IPS-20b (cell line): Measurements from ENCODE around the gene GAL3ST2.

Source experiments
- H3K27ac ChIP-seq: one replicate; pipeline ENCODE4 v1.5.1; 2013; ENCODE audit warnings: low read length
- H3K27me3 ChIP-seq: 2 replicates; pipeline ENCODE4 v1.6.1; 2013; ENCODE audit warnings: mild to moderate bottlenecking, low read length, inconsistent platforms; ENCODE audit not compliant: insufficient read depth
- H3K36me3 ChIP-seq: 2 replicates; pipeline ENCODE4 v1.6.1; 2013; ENCODE audit warnings: low read depth, mild to moderate bottlenecking, inconsistent platforms, low read length, moderate library complexity; ENCODE audit not compliant: insufficient read depth
- H3K4me1 ChIP-seq: 2 replicates; pipeline ENCODE4 v1.6.1; 2013; ENCODE audit warnings: mild to moderate bottlenecking, control low read depth, inconsistent platforms, low read length, moderate library complexity; ENCODE audit not compliant: insufficient read depth
- H3K4me3 ChIP-seq: 2 replicates; pipeline ENCODE4 v1.5.1; 2013; ENCODE audit warnings: mild to moderate bottlenecking, low read length, inconsistent platforms
- H3K9ac ChIP-seq: 2 replicates; pipeline ENCODE4 v1.6.1; 2013; ENCODE audit warnings: low read depth, mild to moderate bottlenecking, inconsistent platforms, low read length, moderate library complexity
- H3K9me3 ChIP-seq: 2 replicates; pipeline ENCODE4 v1.6.1; 2013; ENCODE audit warnings: mild to moderate bottlenecking, low read depth, low read length, inconsistent platforms; ENCODE audit not compliant: insufficient read depth

GAL3ST2 gene

DNA sequence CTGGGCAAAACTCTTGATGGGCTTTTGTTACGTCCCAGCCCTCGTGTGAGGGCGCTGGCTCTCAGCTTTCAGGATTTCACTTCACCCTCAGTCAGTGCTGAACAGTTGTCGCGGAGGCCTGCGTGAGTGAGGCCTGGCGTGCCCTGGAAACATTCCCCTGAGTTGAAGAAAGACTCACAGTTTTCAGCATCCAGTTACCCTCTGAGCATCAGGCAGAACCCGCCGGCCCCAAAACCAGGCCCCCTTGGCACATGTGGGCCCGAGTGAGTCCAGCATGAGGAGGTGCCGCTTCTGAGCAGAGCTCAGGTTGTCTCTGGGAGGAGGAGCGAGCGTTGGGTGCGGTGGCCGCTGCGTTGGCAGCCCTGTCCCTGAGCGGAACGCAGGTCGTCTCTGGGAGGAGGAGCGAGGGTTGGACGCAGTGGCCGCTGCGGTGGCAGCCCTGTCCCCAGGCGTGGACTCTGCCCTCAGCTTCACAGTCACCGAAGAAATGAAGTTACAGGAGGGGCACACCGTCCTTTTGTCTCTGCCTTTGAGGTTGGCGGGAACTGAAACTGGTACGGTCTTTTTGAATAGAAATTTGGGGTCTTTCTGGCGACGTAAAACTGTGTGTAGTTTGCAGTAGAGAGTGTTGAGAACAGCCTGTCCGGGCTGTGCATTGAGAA, 32.2 kb downstream of the GAL3ST2 start, which contains the start of gene NEU4:
NEU4 (plus strand) TSS at position 473 of the 662 bp plus-strand sequence. CDS start 5,292 bp downstream, outside the sequence.
- H3K9me3 ChIP-seq = no peaks in the 10 kb centered on the region

DNA sequence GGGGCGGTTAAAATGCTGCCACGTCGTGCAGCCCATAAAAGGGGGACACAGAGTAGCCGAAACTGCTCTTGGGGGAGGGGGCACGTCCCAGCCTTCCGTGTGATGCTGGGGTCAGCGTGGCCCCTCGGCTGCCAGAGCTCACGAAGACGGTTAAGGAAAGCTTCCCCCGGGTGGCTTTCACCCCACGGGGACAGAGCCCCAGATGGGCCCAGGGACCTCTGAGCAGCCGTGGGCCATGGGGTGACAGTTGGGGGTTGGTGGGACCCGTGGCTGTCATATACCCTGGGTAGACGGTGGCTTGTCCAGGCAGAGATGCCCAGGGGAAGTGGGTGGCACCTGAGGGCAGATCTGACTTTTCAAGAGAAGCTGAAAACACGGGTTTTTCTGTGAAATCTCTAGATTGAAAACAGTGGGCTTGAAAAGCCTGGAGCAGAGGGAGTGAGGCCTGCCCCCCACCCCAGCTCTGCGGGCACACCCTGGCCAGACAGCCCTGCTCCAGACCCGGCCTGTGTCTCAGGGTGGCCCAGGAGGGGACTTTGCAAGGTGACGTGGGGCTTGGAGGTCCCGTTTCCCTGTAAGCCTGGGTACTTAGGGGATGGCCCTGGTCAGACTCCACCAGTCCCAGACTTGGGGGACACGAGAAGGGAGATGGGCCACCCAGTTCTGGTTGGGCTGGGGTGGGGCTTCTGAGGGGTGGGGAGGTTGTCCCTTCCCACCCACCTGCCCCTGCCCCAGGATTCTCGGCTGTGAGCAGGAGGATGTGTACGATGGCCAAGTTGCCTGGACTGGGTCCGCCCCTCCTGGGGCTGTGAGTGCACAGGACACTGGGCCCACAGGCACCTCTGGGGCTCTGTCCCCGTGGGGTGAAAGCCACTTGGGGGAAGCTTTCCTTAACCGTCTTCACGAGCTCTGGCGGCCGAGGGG, 33.0 kb downstream of the GAL3ST2 start:
- no peak overlapping the region for H3K9ac ChIP-seq
- H3K4me3 ChIP-seq = no peak overlapping the region
- no peak overlapping the region for H3K27ac ChIP-seq
- no peaks in the 10 kb centered on the region for H3K9me3 ChIP-seq
- H3K27me3 ChIP-seq = peaks cover 10% of the 10 kb centered on the region
- peaks cover 8% of the 10 kb centered on the region; the same call in 1 of the 2 replicates for H3K4me1 ChIP-seq
- H3K36me3 ChIP-seq = no peaks in the 10 kb centered on the region

More for the DNA sequence above, 32.2 kb downstream of the GAL3ST2 start, which contains the start of gene NEU4:
- Histone ChIP-seq H3K27me3 (peaks cover 18% of the 10 kb centered on the region), H3K9ac (no peak within 1 kb of the TSS; the same call in 1 of the 2 replicates), H3K27ac (no peak within 1 kb of the TSS), H3K4me1 (peaks cover 13% of the 10 kb centered on the region), H3K4me3 (no peak within 1 kb of the TSS), H3K36me3 (no peaks in the 10 kb centered on the region)

DNA sequence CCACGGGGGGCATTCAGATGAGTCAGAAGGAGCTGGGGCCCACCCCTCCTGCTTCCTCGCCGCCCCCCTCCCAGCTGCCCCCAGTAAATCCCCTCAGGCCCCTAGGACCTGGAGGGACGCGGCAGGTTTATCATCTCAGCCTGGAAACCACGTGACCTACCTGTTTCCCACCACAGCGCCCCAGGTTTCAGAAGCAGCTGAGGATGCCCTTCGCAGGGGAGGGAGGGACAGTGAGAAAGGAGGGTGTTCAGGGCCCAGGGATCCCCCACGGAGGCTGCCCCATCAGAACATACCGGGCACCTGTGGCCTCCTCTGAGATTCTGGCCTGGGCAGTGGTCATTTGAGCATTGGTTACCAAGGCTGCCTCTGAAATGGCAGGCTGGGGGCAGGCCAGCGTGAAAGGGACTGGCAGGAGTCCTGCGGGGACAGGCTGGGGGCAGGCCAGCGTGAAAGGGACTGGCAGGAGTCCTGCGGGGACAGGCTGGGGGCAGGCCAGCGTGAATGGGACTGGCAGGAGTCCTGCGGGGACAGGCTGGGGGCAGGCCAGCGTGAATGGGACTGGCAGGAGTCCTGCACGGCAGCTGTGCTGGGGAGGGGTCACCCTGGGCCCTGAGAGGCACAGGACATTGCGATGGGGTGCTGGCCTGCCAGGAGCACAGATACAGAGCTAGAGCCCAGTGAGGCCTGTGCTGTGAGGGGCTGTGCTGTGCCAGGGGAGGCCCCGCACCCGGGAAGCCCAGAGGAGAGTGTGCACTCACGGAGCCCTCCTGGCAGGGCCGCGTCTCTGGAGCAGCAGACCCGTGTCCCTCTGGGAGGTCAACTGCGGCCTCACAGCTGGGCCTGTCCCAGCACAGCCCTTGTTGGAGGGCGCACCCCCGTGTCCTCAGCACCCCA, 33.9 kb downstream of the GAL3ST2 start:
- Histone ChIP-seq H3K9ac (no peak overlapping the region), H3K27ac (no peak overlapping the region), H3K4me1 (peaks cover 5% of the 10 kb centered on the region; the same call in 1 of the 2 replicates), H3K27me3 (peaks cover 6% of the 10 kb centered on the region; the same call in 1 of the 2 replicates), H3K9me3 (no peaks in the 10 kb centered on the region), H3K36me3 (no peaks in the 10 kb centered on the region), H3K4me3 (no peak overlapping the region)

DNA sequence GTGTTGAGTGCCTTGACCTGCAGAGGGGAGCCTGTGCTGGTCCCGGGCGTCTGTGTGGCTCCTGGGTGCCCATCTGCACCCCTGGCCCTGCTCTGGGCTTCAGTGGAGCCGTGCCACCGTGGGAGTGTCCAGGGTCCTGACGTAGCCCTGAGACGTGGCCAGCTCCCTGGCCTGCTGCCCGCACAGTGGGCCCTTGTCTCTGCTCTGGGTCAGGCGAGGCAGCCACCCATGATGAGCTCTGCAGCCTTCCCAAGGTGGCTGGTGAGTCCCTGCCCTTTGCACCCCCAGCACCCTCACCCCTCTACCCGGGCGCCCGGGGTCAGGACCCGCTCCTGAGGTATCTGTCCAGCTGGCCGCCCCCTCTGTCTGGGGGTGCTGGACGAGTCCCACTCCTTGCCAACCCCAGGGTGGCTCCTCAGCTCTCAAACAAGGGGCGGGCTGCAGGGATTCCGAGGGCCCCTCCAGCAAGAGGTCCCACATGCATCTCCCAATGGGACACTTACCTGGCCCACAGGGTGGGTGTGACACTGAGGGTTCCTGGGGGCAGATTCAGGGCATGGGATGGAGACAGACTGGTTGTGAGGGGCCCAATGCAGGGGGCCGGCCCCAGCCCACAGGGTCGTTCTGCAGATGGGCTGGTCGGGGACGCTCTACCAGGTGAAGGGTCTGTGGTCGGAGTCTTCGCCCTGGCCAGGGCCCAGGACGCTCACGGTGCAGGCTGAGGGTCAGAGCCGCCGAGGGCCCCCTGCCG, 34.8 kb downstream of the GAL3ST2 start:
- H3K27me3 ChIP-seq = peaks cover 6% of the 10 kb centered on the region; the same call in 1 of the 2 replicates
- no peak overlapping the region for H3K27ac ChIP-seq
- peaks cover 5% of the 10 kb centered on the region; the same call in 1 of the 2 replicates for H3K4me1 ChIP-seq
- H3K4me3 ChIP-seq = no peak overlapping the region
- H3K9ac ChIP-seq = no peak overlapping the region
- no peaks in the 10 kb centered on the region for H3K9me3 ChIP-seq
- H3K36me3 ChIP-seq = no peaks in the 10 kb centered on the region

DNA sequence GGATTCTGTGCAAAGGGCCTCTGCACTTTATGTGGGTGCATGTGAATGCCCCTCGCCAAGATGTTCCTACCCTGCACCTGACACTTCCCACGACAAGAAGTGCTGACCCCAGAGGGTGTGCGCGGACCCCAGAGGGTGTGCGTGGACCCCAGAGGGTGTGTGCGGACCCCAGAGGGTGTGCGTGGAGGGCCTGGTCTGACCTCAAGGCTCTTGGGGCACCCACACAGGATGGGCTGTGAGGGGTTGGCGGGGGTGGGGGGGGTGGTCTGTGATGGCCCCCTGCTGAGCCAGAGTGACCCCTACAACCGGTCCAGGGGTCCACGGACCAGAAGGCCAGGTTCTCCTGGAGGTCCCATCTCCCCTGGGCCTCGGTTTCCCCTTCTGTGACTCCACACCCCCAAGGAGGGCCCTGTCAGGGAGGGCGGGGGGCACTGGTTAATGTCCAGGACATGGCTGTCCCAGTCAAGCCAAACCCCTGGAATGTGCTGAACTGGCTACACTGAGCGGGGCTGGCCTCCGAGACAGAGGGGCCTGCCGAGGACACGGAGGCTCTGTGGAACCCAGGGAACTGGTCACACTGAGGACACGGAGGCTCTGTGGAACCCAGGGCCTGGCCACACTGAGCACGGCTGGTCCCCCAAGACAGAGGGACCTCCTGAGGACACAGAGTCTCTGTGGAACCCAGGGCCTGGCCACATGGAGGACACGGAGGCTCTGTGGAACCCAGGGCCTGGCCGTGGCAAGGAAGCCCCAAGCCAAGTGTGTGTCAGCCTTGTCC, 35.5 kb downstream of the GAL3ST2 start:
- H3K27me3 ChIP-seq = peaks cover 6% of the 10 kb centered on the region; the same call in 1 of the 2 replicates
- peaks cover 5% of the 10 kb centered on the region; the same call in 1 of the 2 replicates for H3K4me1 ChIP-seq
- H3K4me3 ChIP-seq = no peak overlapping the region
- H3K36me3 ChIP-seq = no peaks in the 10 kb centered on the region
- H3K9ac ChIP-seq = no peak overlapping the region
- no peaks in the 10 kb centered on the region for H3K9me3 ChIP-seq
- no peak overlapping the region for H3K27ac ChIP-seq

DNA sequence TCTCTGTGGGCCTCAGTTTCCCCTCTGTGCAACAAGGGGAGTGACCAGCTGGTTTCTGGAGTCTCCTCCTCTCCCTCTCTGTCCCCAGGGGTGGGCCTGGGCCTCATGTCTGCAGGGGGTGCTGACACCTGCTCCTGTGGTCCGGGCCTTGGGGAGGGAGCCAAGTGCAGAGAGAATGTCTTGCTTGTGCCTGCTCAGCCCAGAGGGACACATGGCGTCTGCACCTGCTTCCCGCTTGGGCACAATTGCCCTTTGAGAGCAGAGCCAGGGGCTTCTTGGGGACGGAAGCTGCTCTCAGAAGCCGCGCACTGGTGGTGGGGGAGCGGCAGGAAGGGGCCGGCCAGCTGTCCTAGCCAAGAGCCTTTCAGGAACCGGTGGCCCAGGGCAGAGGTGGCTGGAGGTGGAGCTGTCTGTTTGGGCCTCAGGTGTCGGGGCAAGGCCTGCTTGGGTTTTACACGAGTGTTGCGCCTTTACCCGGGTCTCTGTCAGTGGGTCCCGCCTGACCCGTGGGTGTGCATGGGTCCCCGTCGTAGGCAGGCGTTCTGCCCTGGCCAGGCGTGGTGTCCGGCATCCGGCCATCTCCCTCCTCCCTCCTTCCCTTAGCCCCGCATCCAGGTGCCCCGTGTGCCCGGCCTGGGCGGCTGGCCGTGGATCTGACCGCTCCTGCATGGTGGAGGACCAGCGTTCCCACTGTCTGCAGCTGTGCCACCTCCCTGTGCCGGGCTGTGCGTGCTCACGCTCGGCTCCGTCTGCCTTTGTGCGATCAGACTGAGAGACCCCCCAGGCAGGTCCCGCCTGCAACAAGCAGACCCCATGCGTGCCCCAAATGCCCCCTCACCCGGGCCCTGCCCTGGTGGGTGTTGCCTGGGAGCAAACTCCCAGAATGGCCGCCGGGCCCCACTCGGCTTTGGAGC, 36.4 kb downstream of the GAL3ST2 start:
- Histone ChIP-seq H3K4me1 (peaks cover 5% of the 10 kb centered on the region; the same call in 1 of the 2 replicates), H3K36me3 (no peaks in the 10 kb centered on the region), H3K9ac (no peak overlapping the region), H3K27ac (no peak overlapping the region), H3K27me3 (peaks cover 6% of the 10 kb centered on the region; the same call in 1 of the 2 replicates), H3K4me3 (no peak overlapping the region), H3K9me3 (no peaks in the 10 kb centered on the region)

DNA sequence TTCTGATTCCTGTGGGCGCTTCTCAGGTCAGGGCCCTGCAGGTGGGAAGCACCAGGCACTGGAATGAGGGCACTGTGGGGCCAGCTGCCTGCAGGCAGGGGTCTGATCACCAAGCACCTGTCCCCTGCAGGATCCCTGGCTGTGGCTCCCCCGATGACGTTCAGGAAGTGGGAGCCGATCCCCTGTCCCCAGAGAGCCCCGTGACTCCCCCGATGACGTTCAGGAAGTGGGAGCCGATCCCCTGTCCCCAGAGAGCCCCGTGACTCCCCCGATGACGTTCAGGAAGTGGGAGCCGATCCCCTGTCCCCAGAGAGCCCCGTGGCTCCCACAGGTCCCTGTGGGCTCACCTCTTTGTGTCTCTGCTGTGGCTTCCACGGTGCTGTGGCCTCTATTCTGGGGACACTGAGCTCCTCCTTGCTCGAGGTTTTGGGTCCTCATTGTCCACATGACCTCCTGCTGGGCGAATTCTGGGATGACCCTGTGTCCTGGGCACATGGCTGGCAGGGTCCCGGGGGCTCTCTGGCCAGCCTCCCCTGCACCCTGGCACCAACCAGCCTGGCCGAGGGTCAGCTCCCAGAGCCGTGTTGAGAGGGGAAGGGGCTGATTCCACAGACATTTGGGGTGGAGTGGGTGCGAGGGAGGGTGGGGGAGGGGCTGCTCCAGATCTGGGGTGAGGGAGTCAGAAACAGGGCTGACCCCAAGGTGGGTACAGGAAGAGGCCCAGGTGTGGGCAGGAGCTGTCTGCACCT, 37.2 kb downstream of the GAL3ST2 start:
- Histone ChIP-seq H3K9me3 (no peaks in the 10 kb centered on the region), H3K27ac (no peak overlapping the region), H3K27me3 (no peaks in the 10 kb centered on the region; the same call in 1 of the 2 replicates), H3K4me3 (no peak overlapping the region), H3K9ac (no peak overlapping the region), H3K4me1 (no peaks in the 10 kb centered on the region), H3K36me3 (no peaks in the 10 kb centered on the region)

DNA sequence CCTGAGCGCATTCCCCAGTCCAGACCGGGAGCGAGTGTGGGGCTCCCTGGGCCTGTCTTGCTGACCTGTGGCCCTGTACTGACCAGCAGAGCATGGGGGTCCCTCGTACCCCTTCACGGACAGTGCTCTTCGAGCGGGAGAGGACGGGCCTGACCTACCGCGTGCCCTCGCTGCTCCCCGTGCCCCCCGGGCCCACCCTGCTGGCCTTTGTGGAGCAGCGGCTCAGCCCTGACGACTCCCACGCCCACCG, 37.7 kb downstream of the GAL3ST2 start:
- Histone ChIP-seq H3K27ac (no peak overlapping the region), H3K36me3 (no peaks in the 10 kb centered on the region), H3K9ac (no peak overlapping the region), H3K9me3 (no peaks in the 10 kb centered on the region), H3K27me3 (no peaks in the 10 kb centered on the region), H3K4me1 (no peaks in the 10 kb centered on the region), H3K4me3 (no peak overlapping the region)

DNA sequence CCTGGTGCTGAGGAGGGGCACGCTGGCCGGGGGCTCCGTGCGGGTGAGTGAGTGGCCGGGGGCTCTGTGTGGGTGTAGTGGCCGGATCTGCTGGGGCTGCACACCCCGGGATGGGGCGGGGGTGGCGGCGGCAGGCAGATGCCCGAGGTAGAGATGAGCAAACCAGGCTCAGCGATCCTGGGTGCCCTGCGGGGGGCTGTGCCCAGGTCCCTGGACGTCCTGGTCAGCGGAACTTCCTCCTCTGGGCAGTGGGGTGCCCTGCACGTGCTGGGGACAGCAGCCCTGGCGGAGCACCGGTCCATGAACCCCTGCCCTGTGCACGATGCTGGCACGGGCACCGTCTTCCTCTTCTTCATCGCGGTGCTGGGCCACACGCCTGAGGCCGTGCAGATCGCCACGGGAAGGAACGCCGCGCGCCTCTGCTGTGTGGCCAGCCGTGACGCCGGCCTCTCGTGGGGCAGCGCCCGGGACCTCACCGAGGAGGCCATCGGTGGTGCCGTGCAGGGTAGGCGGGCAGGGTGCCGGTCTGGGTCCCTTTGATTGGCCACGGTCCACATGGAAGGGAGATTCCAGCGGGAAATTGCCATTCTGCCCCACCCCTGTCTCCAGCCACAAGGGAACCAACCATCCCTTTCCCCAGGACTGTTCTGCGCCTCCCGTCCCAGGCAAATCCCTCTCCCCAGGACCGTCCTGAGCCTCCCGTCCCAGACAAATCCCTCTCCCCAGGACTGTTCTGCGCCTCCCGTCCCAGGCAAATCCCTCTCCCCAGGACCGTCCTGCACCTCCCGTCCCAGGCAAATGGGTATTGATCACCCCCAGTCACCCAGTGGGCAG, 38.2 kb downstream of the GAL3ST2 start:
- H3K27me3 ChIP-seq = no peaks in the 10 kb centered on the region
- no peak overlapping the region for H3K4me3 ChIP-seq
- H3K36me3 ChIP-seq = no peaks in the 10 kb centered on the region
- no peaks in the 10 kb centered on the region for H3K4me1 ChIP-seq
- no peak overlapping the region for H3K27ac ChIP-seq
- H3K9ac ChIP-seq = no peak overlapping the region
- no peaks in the 10 kb centered on the region for H3K9me3 ChIP-seq
